OCI-LY3 (cell line): ENCODE measurements around the gene SSR3.
A peak's percentile ranks its signal among the peaks of the same experiment; 100 is the strongest.

Experiments used
- H2AFZ ChIP-seq: fragments of 200-600, 300-600 bp; shearing (Covaris generic); 2 replicates; pipeline ENCODE4 v1.6.0; 2014; ENCODE audit warnings: antibody characterized with exemption, low read depth, low read length
- H3K27ac ChIP-seq: fragments of 200-600, 300-600 bp; sonication (generic); 2 replicates; pipeline ENCODE4 v1.5.1; 2014; ENCODE audit warnings: mild to moderate bottlenecking, low read length, moderate library complexity, mixed read lengths
- H3K27me3 ChIP-seq: fragments of 200-600, 300-600 bp; sonication (generic); 2 replicates; pipeline ENCODE4 v1.6.1; 2014; ENCODE audit warnings: low read depth, low read length, mixed read lengths
- H3K36me3 ChIP-seq: fragments of 200-600, 300-600 bp; sonication (generic); replicated peaks from 2 replicates; pipeline ENCODE3; 2014; ENCODE audit warnings: low read depth, low read length, mixed read lengths
- H3K4me1 ChIP-seq: fragments of 300-600, 200-600 bp; sonication (generic); 2 replicates; pipeline ENCODE4 v1.6.1; 2014; ENCODE audit warnings: low read length, mixed read lengths
- H3K4me2 ChIP-seq: fragments of 200-600, 300-600 bp; sonication (generic); 2 replicates; pipeline ENCODE4 v1.6.1; 2014; ENCODE audit warnings: low read length, mixed read lengths
- H3K4me3 ChIP-seq: fragments of 300-600, 200-600 bp; sonication (generic); 2 replicates; pipeline ENCODE4 v1.5.1; 2014; ENCODE audit warnings: antibody characterized with exemption, mild to moderate bottlenecking, low read length, moderate library complexity
- H3K79me2 ChIP-seq: fragments of 300-600, 200-600 bp; shearing (Covaris generic); 2 replicates; pipeline ENCODE4 v1.6.1; 2014; ENCODE audit warnings: mild to moderate bottlenecking, low read length, mixed read lengths
- H3K9ac ChIP-seq: fragments of 300-600, 200-600 bp; shearing (Covaris generic); 2 replicates; pipeline ENCODE4 v1.6.0; 2014; ENCODE audit warnings: mild to moderate bottlenecking, low read length, moderate library complexity
- H3K9me3 ChIP-seq: fragments of 200-600, 300-600 bp; shearing (Covaris generic); 2 replicates; pipeline ENCODE4 v1.6.1; 2014; ENCODE audit warnings: low read length, mixed read lengths; ENCODE audit not compliant: insufficient read depth
- H4K20me1 ChIP-seq: fragments of 200-600, 300-600 bp; sonication (generic); 2 replicates; pipeline ENCODE4 v1.6.1; 2016; ENCODE audit warnings: low read length, mixed read lengths; ENCODE audit not compliant: insufficient read depth
- CTCF ChIP-seq: fragments of 200-600, 300-600 bp; sonication (generic); IDR thresholded peaks from 2 replicates; pipeline ENCODE4 v1.5.1; 2014; ENCODE audit warnings: antibody characterized with exemption, low read length, low read depth
- EZH2phosphoT487 ChIP-seq: fragments of 200-600 bp; shearing (Covaris generic); IDR thresholded peaks from 2 replicates; pipeline ENCODE4 v1.6.1; 2018; ENCODE audit warnings: antibody characterized with exemption, mixed run types, low read depth

SSR3 gene

GRCh38 chr3:156561533-156561932 is 6.6 kb upstream of the SSR3 start:
- Histone ChIP-seq H3K27ac (no peak overlapping the region), H3K27me3 (no peaks in the 10 kb centered on the region), H4K20me1 (no peaks in the 10 kb centered on the region), H3K4me1 (peaks cover 23% of the 10 kb centered on the region), H3K36me3 (peaks cover 5% of the 10 kb centered on the region), H3K4me2 (no peak overlapping the region), H3K79me2 (no peaks in the 10 kb centered on the region), H3K9ac (no peak overlapping the region), H3K4me3 (no peak overlapping the region), H2AFZ (no peak overlapping the region), H3K9me3 (peaks cover 7% of the 10 kb centered on the region; the same call in 1 of the 2 replicates)
- no peak for TF ChIP-seq CTCF
- TF ChIP-seq EZH2phosphoT487, result no peak

DNA sequence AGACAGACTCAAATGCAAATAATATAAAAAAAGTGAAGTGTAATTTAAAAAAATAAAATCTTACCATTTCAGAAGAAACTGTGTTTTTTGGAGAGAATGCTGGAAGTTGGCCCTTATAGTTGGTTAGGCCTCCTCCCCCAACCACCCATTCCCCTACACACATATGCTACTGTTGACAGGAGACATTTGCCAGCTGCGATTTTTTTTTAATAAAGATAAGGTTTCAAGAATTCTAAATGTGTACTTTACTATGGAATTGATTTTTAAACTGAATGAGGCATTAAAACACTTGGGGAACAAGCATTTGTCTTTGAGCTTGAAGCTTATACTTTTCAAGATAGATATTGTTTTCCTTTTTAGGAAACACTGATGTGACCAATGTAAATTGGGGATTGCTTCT is 4.4 kb upstream of the SSR3 start:
- H3K9ac ChIP-seq, result no peak overlapping the region
- H3K79me2 ChIP-seq, result peaks cover 6% of the 10 kb centered on the region
- TF ChIP-seq CTCF, result no peak
- TF ChIP-seq EZH2phosphoT487, result no peak
- peaks cover 26% of the 10 kb centered on the region for H3K4me1 ChIP-seq
- no peak overlapping the region for H3K4me2 ChIP-seq
- H2AFZ ChIP-seq, result no peak overlapping the region
- no peak overlapping the region for H3K27ac ChIP-seq
- H3K4me3 ChIP-seq, result no peak overlapping the region
- H3K36me3 ChIP-seq, result peaks cover 5% of the 10 kb centered on the region
- peaks cover 7% of the 10 kb centered on the region; the same call in 1 of the 2 replicates for H3K9me3 ChIP-seq
- H3K27me3 ChIP-seq, result no peaks in the 10 kb centered on the region
- no peaks in the 10 kb centered on the region for H4K20me1 ChIP-seq

DNA sequence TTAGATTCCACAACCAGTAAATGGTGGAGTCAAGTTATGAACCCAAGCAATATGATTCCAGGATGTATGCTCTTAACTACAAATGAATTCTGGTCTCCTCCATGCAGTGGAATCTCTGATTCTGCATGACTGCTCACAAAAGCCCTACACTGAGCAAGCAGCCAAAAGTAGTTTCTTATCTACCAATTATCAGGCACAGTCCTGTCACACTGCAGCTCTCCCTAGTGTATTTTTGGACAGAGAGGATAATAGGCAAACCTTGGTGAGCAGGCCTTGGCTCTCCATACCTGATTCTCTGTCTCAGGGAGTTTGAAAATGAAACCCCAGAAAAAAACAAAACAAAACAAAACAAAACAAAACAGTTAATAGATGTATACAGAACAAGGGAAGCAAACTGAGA is 3.5 kb upstream of the SSR3 start:
- peaks cover 18% of the 10 kb centered on the region for H3K4me1 ChIP-seq
- H3K79me2 ChIP-seq, result peaks cover 16% of the 10 kb centered on the region
- H3K4me2 ChIP-seq, result no peak overlapping the region
- H3K36me3 ChIP-seq, result peaks cover 5% of the 10 kb centered on the region
- H3K9ac ChIP-seq, result no peak overlapping the region
- H3K27me3 ChIP-seq, result no peaks in the 10 kb centered on the region
- no peaks in the 10 kb centered on the region for H4K20me1 ChIP-seq
- no peak overlapping the region for H2AFZ ChIP-seq
- peaks cover 7% of the 10 kb centered on the region; the same call in 1 of the 2 replicates for H3K9me3 ChIP-seq
- H3K27ac ChIP-seq, result no peak overlapping the region
- no peak overlapping the region for H3K4me3 ChIP-seq
- no peak for TF ChIP-seq CTCF
- no peak for TF ChIP-seq EZH2phosphoT487

GRCh38 chr3:156554515-156554841 is 439 bp downstream of the SSR3 start:
- H3K79me2 ChIP-seq, result peaks cover 55% of the 10 kb centered on the region
- H3K36me3 ChIP-seq, result peaks cover 36% of the 10 kb centered on the region
- H4K20me1 ChIP-seq, result peaks cover 17% of the 10 kb centered on the region
- H2AFZ ChIP-seq, result peak overlapping the region; percentile 41; the same call in 1 of the 2 replicates
- TF ChIP-seq CTCF, result no peak
- TF ChIP-seq EZH2phosphoT487, result no peak
- no peaks in the 10 kb centered on the region for H3K9me3 ChIP-seq
- H3K27ac ChIP-seq, result peak overlapping the region; percentile 61
- no peaks in the 10 kb centered on the region for H3K27me3 ChIP-seq
- H3K4me1 ChIP-seq, result peaks cover 21% of the 10 kb centered on the region
- peak overlapping the region; percentile 85 for H3K9ac ChIP-seq
- peak overlapping the region; percentile 77 for H3K4me2 ChIP-seq
- H3K4me3 ChIP-seq, result peak overlapping the region; percentile 84
